AG04450 (cell line): ENCODE measurements around the gene ZNF385A. TPM values are rescaled to one million over a fixed set of nuclear protein-coding genes. Genes with fewer than 3 reads are reported as not detected.
A peak's percentile ranks its signal among the peaks of the same experiment; 100 is the strongest.

ENCODE experiments used
- CTCF ChIA-PET: fragments of 300-600, 350-600 bp; formaldehyde crosslinking; extraction: SDS; loops from one replicate; lab custom pipeline; 2022; ENCODE audit warnings: antibody characterized with exemption, inconsistent platforms; lab: Charles Lee
- POLR2A ChIA-PET: fragments of 350-600 bp; formaldehyde crosslinking; extraction: SDS; loops from one replicate; lab custom pipeline; 2021; ENCODE audit warnings: antibody characterized with exemption, inconsistent platforms; lab: Yijun Ruan, JAX
- DNase-seq: peaks from one replicate; pipeline ENCODE4 v3.0.0-alpha.2; 2011; ENCODE audit warnings: low read depth, low spot score
- H3K27ac ChIP-seq: one replicate; pipeline ENCODE4 v1.5.1; 2012; ENCODE audit warnings: low read depth, low read length, control low read depth
- H3K27me3 ChIP-seq: one replicate; pipeline ENCODE4 v1.6.0; 2012; ENCODE audit warnings: low read length; ENCODE audit not compliant: control insufficient read depth, insufficient read depth
- H3K4me3 ChIP-seq: 2 replicates; pipeline ENCODE4 v1.5.1; 2011; ENCODE audit warnings: mild to moderate bottlenecking, low read depth, low read length, control low read depth
- H3K9me3 ChIP-seq: 2 replicates; pipeline ENCODE4 v1.5.1; 2012; ENCODE audit warnings: low read length; ENCODE audit not compliant: control insufficient read depth, insufficient read depth
- polyA plus RNA-seq: library from polyadenylated mRNA; depleted of rRNA; stranded (reverse); fragments of >200 nt; gene quantifications from 2 replicates; pipeline ENCODE4 v1.2.3, GENCODE V29; 2011
- TF ChIP-seq, protein P1 (sequence below): IDR thresholded peaks from 2 replicates; pipeline ENCODE4 v1.5.1; 2011; ENCODE audit warnings: low read depth, low read length, control low read depth, inconsistent platforms

Gene ZNF385A
- polyA plus RNA-seq, 1 experiment: 1.5 TPM

DNA sequence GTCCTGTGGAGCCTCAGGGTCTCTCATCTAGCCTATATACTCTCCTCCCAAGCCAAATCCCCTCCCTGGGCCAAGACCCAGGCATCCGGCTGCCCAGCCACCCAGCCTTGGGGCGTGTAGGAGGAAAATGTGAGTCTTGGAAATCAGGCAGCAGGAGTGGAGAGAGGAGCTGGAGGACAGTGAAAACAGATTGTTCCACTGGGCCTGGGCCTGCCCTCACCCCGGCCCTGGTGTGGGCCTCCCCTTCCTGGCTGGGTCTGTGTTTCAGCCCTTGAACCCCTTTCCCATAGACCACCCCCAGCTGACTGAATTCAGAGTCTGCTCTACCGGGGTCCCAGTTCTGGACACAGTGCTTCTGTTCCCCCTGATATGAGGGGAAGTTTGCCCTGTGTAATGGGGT is 27.8 kb upstream of the ZNF385A start:
- peak overlapping the region; percentile 86 for H3K27ac ChIP-seq
- POLR2A ChIA-PET: interaction anchor here (1.2 kb wide), 1 partner anchor 11 kb away, joined by 3 read pairs; no protein-coding TSS in a partner anchor
- no peaks in the 10 kb centered on the region for H3K27me3 ChIP-seq
- H3K9me3 ChIP-seq: no peaks in the 10 kb centered on the region
- TF ChIP-seq, protein P1, sequence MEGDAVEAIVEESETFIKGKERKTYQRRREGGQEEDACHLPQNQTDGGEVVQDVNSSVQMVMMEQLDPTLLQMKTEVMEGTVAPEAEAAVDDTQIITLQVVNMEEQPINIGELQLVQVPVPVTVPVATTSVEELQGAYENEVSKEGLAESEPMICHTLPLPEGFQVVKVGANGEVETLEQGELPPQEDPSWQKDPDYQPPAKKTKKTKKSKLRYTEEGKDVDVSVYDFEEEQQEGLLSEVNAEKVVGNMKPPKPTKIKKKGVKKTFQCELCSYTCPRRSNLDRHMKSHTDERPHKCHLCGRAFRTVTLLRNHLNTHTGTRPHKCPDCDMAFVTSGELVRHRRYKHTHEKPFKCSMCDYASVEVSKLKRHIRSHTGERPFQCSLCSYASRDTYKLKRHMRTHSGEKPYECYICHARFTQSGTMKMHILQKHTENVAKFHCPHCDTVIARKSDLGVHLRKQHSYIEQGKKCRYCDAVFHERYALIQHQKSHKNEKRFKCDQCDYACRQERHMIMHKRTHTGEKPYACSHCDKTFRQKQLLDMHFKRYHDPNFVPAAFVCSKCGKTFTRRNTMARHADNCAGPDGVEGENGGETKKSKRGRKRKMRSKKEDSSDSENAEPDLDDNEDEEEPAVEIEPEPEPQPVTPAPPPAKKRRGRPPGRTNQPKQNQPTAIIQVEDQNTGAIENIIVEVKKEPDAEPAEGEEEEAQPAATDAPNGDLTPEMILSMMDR: no peak
- CTCF ChIA-PET: interaction anchor here (0.6 to 12.3 kb wide), 5 partner anchors 10 to 193 kb away, joined by 3 to 286 read pairs (median 12); no protein-coding TSS in a partner anchor
- no peak for DNase-seq
- H3K4me3 ChIP-seq: no peak overlapping the region

DNA sequence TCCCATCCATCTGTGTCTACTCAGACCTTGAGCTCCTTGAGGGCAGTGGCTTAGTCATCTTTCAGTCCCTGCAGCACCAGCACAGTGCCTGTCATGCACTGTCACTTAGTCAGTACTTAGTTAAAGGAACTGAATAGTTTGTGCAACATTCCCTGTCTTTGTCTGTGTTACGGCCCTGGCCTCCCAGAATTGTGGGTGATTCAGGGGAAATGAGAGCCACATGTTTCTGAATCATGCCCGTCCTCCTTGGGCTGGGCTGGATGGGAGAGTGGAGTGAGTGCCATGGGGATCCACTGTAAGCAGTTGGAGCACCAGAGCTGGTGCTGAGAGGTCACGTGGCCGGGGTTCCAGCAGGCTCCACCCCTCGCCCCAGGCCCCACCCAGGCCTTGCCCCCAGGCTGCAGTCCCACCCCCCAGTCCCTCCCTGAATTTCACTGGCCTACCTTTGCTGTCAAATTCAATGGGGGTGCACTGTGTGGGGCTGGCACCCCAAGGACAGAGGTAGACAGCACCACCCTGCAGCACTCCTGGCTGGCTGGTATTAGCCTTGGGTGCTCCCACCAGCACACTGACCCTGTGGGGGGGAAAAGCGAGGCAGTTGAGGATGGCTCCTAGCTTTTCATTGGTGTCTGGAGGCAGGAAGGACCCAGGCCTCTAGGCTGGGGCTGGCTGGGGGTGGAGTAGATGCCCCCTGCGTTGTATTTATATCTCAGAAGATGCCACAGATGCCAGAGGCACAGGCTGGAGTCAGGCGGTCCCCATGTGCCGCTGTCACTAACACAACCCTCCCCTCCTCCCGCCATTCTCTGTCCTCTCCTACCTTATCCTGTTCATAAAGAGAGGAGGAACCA is 27.1 kb upstream of the ZNF385A start:
- peak; percentile 71 for DNase-seq
- H3K27ac ChIP-seq: peak overlapping the region; percentile 86
- CTCF ChIA-PET: interaction anchor here (1.0 to 12.3 kb wide), 7 partner anchors 9 to 41 kb away, joined by 3 to 286 read pairs (median 12); no protein-coding TSS in a partner anchor
- no peaks in the 10 kb centered on the region for H3K9me3 ChIP-seq
- H3K27me3 ChIP-seq: no peaks in the 10 kb centered on the region
- TF ChIP-seq, protein P1: no peak
- POLR2A ChIA-PET: interaction anchor here (1.0 to 1.3 kb wide), 3 partner anchors 10 to 22 kb away, joined by 3 to 4 read pairs (median 4); no protein-coding TSS in a partner anchor
- no peak overlapping the region for H3K4me3 ChIP-seq

DNA sequence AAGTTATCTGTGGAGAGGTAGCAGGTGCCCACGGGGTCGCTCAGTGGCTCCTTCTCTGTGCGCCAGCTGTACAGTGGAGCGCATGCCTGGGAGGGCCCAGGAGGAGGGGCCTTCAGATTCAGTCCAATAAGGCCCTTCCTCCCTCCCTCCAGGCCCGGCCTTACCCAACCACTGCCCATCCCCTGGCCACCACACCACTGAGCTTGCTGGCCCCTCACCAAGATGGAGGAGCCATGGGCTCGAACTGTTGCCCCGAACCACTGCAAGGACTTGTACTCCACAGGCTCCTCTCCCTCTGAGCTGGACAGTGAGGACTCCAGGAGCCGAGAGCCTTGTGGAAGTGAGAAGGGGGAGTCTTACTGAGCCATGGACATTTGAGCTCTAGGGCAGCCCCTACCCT is 24.7 kb upstream of the ZNF385A start:
- Histone ChIP-seq H3K4me3 (no peak overlapping the region), H3K27ac (no peak overlapping the region), H3K27me3 (no peaks in the 10 kb centered on the region), H3K9me3 (no peaks in the 10 kb centered on the region)
- POLR2A ChIA-PET: no interaction called here
- no peak for DNase-seq
- CTCF ChIA-PET: interaction anchor here (0.6 to 12.3 kb wide), 6 partner anchors 7 to 31 kb away, joined by 3 to 286 read pairs (median 5); no protein-coding TSS in a partner anchor
- TF ChIP-seq, protein P1: no peak

DNA sequence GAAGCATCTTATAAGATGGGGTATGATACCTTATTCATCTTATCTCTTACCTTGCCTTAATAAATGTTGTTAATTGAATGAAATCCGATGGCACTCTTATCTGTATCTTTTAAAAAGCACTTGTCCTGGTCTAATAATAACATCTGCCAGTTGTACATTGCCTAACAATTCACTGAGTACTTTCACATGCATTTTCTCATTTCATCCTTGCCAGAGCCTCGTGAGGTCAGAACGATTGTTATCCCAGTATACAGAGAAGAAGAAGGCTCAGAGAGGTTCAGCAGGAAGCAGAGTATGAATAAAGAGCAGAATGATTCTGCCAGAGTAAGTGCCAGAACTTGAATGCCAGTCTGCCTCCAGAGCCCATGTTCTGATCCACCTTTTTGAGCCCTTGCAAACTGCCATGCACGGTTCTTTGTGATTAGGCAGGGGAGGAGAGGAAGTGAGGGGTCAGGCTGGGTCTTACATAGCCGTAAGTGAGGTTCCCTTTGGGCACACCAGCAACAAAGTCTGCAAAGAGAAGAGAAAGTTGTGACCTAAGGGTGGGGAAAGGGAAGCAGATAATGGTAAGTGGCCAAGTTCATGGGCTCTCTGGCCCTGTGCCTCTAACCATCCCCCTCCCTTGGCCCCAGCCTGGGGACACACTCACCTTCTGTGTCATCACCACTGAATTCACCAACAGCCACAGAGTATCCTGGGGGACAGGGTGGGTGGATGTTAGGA is 22.8 kb upstream of the ZNF385A start:
- DNase-seq: no peak
- Histone ChIP-seq H3K27ac (no peak overlapping the region), H3K9me3 (no peaks in the 10 kb centered on the region), H3K4me3 (no peak overlapping the region), H3K27me3 (no peaks in the 10 kb centered on the region)
- POLR2A ChIA-PET: no interaction called here
- CTCF ChIA-PET: interaction anchor here (1.0 to 12.3 kb wide), 2 partner anchors 5 to 11 kb away, joined by 3 to 286 read pairs; no protein-coding TSS in a partner anchor
- TF ChIP-seq, protein P1: no peak
